Right renal pelvis (tissue), 4 donors: ENCODE measurements around the gene LRIG3. TPM values are rescaled to one million over a fixed set of nuclear protein-coding genes. Genes with fewer than 3 reads are reported as not detected.
A peak's percentile ranks its signal among the peaks of the same experiment; 100 is the strongest.
"Not testable (repeated sequence)": the region's sequence is repeated elsewhere in the genome, so short reads cannot be mapped to it uniquely, and the experiment has no call there.

Experiments used
- DNase-seq, 4 donors: peaks; one replicate each; pipeline ENCODE4 v3.0.0-alpha.2; 2013; ENCODE audit warnings: low read depth in 4 of 4, low spot score in 3 of 4, missing footprints in 1 of 4
- polyA plus RNA-seq, 4 donors: library from polyadenylated mRNA; unstranded; fragments of 120-200 nt; gene quantifications; one replicate each; pipeline ENCODE4 v1.2.1, GENCODE V29; 2013; ENCODE audit not compliant: insufficient read length in 4 of 4

The LRIG3 gene
- polyA plus RNA-seq, 4 donors, result 33.3 to 39.1 (median 34.0) TPM

DNA sequence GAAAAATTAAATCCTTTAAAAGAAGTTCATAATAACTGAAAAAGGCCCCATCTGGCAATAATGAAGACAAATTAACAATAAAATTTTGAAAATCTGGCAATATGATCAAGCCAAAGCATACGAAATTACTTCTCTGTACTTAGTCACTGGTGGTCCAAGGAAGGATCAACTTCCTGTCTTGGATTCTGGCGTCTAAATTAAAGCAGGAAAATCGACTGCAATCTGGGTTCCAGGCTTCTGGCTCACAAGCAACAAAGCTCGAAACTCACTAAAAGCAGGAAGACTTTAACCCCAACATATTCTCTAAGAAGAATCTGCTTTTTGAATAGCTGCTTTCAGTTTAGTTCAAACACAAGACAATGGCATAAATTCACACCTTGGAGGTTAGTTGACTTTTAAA lies 49.7 kb downstream of the LRIG3 start:
- no peak for DNase-seq

GRCh38 chr12:58860788-58861240 lies 59.5 kb downstream of the LRIG3 start:
- no peak for DNase-seq

DNA sequence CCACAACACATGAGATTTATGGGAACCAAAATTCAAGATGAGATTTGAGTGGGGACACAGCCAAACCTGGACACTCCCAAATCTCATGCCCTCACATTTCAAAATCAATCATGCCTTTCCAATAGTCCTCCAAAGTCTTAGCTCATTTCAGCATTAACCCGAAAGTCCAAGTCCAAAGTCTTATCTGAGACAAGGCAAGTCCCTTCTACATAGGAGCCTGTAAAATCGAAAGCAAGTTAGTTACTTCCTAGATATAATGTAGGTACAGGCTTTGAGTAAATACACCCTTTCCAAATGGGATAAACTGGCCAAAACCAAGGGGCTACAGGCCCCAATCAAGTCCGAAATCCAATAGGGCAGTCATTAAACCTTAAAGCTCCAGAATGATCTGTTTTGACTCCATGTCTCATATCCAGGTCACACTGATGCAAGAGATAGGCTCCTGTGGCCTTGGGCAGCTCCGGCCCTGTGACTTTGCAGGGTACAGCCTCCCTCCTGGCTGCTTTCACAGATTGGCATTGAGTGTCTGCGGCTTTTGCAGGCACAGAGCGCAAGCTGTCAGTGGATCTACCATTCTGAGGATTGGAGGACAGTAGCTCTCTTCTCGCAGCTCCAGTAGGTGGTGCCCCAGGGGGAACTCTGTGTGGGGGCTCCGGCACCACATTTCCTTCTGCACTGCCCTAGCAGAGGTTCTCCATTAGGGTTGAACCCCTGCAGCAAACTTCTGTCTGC lies 60.1 kb downstream of the LRIG3 start:
- DNase-seq, result no peak

GRCh38 chr12:58858030-58858429 lies 62.3 kb downstream of the LRIG3 start:
- DNase-seq, result no peak

GRCh38 chr12:58857206-58857605 lies 63.1 kb downstream of the LRIG3 start:
- DNase-seq, result not testable (repeated sequence)

GRCh38 chr12:58855630-58856029 lies 64.7 kb downstream of the LRIG3 start:
- DNase-seq, result not testable (repeated sequence)

DNA sequence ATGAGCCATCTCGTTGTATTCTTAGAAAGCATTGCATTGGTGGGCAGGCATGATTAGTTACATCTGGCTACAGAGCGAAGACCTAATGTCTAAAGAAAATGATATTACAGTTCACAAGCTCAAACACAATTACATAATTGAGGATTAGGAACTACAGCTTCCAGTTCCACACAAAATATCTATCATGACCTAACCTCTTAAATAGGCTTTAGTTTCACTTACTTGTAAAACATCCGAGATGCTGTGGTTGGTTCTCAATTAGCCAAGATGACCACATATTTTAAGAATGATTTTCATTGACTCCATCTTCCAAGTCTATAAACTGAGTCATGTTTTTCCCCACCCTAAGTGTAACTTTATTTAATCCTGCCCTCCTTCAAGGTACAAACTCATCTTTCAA lies 69.5 kb downstream of the LRIG3 start:
- DNase-seq, result no peak

GRCh38 chr12:58847901-58848600 lies 72.3 kb downstream of the LRIG3 start:
- peak in 1 of 4 donors; percentile 10 for DNase-seq

- no peak for DNase-seq
Measured at GRCh38 chr12:58844161-58844560, 76.1 kb downstream of the LRIG3 start.

GRCh38 chr12:58841058-58841798 lies 79.1 kb downstream of the LRIG3 start:
- no peak for DNase-seq

- no peak for DNase-seq
Measured at GRCh38 chr12:58833853-58834252, 86.5 kb downstream of the LRIG3 start.

DNA sequence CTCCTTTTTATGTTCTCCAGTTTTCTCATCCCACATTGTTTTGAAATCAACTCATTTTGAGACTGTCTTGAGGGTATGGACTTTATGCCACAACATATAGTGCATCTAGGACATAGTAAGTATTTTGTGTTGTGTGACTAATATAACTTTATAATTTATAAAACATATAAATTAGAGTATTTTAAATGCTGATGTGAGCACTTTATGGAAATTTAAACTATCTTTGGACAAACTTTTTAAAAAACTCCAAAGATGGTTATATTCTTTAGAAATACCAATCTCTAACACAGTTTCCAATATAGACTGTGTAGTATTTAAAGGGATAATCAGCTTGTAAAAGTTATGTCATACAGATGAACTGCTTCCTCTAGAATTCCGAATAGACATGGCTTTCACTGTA lies 87.4 kb downstream of the LRIG3 start:
- DNase-seq, result no peak
